AG04450 (cell line): ENCODE measurements around the gene ZC3H12A. TPM values are rescaled to one million over a fixed set of nuclear protein-coding genes. Genes with fewer than 3 reads are reported as not detected.

Experiments
- CTCF ChIA-PET: fragments of 300-600, 350-600 bp; formaldehyde crosslinking; extraction: SDS; loops from one replicate; lab custom pipeline; 2022; ENCODE audit warnings: antibody characterized with exemption, inconsistent platforms; lab: Charles Lee
- POLR2A ChIA-PET: fragments of 350-600 bp; formaldehyde crosslinking; extraction: SDS; loops from one replicate; lab custom pipeline; 2021; ENCODE audit warnings: antibody characterized with exemption, inconsistent platforms; lab: Yijun Ruan, JAX
- DNase-seq: peaks from one replicate; pipeline ENCODE4 v3.0.0-alpha.2; 2011; ENCODE audit warnings: low read depth, low spot score
- H3K27ac ChIP-seq: one replicate; pipeline ENCODE4 v1.5.1; 2012; ENCODE audit warnings: low read depth, low read length, control low read depth
- H3K27me3 ChIP-seq: one replicate; pipeline ENCODE4 v1.6.0; 2012; ENCODE audit warnings: low read length; ENCODE audit not compliant: control insufficient read depth, insufficient read depth
- H3K4me3 ChIP-seq: 2 replicates; pipeline ENCODE4 v1.5.1; 2011; ENCODE audit warnings: mild to moderate bottlenecking, low read depth, low read length, control low read depth
- H3K9me3 ChIP-seq: 2 replicates; pipeline ENCODE4 v1.5.1; 2012; ENCODE audit warnings: low read length; ENCODE audit not compliant: control insufficient read depth, insufficient read depth
- polyA plus RNA-seq: library from polyadenylated mRNA; depleted of rRNA; stranded (reverse); fragments of >200 nt; gene quantifications from 2 replicates; pipeline ENCODE4 v1.2.3, GENCODE V29; 2011
- TF ChIP-seq, protein P1 (sequence below): IDR thresholded peaks from 2 replicates; pipeline ENCODE4 v1.5.1; 2011; ENCODE audit warnings: low read depth, low read length, control low read depth, inconsistent platforms

Gene ZC3H12A
- polyA plus RNA-seq, 1 experiment, result 4.3 TPM

DNA sequence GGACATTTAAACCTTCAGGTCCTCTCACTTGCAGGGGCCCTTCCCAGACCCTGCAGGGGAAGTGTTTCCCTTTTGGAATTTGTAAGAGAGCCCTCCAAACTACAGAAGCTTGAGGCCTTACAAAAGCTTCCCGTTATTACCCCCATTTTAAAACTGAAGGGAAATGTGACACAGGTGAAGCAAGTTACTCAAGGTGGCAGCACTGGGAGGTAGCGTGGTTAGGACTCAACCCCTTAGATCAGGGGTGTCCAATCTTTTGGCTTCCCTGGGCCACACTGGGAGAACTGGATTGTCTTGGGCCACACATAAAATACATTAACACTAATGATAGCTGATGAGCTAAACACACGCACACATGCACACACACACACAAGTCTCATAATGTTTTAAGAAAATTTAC, 15.8 kb upstream of the ZC3H12A start:
- CTCF ChIA-PET, result interaction anchor here (0.9 to 1.7 kb wide), 2 partner anchors 29 to 56 kb away, joined by 5 to 11 read pairs; partner anchors contain the start of gene MEAF6
- POLR2A ChIA-PET, result interaction anchor here (1.3 kb wide), 1 partner anchor 17 kb away, joined by 4 read pairs; no protein-coding TSS in a partner anchor
- Histone ChIP-seq H3K27ac (no peak overlapping the region), H3K27me3 (no peaks in the 10 kb centered on the region), H3K9me3 (no peaks in the 10 kb centered on the region), H3K4me3 (no peak overlapping the region)
- DNase-seq, result no peak
- TF ChIP-seq, protein P1, sequence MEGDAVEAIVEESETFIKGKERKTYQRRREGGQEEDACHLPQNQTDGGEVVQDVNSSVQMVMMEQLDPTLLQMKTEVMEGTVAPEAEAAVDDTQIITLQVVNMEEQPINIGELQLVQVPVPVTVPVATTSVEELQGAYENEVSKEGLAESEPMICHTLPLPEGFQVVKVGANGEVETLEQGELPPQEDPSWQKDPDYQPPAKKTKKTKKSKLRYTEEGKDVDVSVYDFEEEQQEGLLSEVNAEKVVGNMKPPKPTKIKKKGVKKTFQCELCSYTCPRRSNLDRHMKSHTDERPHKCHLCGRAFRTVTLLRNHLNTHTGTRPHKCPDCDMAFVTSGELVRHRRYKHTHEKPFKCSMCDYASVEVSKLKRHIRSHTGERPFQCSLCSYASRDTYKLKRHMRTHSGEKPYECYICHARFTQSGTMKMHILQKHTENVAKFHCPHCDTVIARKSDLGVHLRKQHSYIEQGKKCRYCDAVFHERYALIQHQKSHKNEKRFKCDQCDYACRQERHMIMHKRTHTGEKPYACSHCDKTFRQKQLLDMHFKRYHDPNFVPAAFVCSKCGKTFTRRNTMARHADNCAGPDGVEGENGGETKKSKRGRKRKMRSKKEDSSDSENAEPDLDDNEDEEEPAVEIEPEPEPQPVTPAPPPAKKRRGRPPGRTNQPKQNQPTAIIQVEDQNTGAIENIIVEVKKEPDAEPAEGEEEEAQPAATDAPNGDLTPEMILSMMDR, result no peak

DNA sequence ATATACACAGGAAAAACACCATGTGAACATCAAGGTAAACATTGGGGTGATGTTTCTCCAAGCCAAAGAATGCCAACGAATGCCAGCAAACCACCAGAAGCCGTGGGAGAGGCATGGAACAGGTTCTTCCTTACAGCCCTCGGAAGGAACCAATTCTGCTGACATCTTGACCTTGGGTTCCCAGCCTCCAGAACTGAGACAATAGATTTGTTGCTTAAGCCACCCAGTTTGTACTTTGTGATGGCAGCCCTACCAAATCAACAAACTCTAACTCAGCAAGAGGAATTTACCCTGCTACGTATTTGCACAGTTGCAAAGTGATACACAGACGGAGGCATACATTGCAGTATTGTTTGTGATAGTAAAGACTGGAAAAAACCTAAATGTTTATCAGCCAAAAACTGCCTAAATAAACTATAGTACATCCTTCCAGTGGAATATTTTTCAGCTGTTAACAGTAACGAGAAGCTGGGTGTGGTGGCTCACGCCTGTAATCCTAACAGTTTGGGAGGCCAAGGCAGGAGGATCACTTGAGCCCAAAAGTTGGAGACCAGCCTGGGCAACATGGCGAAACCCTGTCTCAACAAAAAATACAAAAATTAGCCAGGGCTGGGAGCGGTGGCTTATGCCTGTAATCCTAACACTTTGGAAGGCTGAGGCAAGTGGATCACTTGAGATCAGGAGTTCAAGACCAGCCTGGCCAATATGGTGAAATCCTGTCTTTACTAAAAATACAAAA, 12.5 kb upstream of the ZC3H12A start:
- no peak for DNase-seq
- TF ChIP-seq, protein P1, result no peak
- ChIA-PET CTCF (interaction anchor here (1.9 to 2.0 kb wide), 2 partner anchors 25 to 26 kb away, joined by 11 to 16 read pairs; no protein-coding TSS in a partner anchor), POLR2A (no interaction called here)
- no peak overlapping the region for H3K27ac ChIP-seq
- no peaks in the 10 kb centered on the region for H3K9me3 ChIP-seq
- no peaks in the 10 kb centered on the region for H3K27me3 ChIP-seq
- no peak overlapping the region for H3K4me3 ChIP-seq

DNA sequence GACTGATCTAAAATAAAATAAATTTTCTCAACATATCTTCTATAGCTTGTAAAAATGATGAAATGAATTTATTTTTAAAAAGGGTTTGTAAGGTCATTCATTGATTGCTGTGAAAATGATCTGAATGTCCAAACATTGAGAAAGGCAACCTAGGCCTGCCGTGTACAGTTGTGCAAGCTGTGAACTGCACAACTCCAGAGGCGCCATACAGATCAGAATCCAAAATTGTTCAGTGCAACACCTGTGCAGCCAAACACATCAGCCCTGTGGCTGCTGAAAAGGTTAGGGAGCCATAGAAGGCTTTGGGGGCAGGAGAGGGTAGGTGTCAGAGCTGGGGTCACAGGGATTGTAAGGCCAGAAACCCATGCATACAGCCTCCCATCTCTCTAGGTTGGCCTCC, 9.9 kb upstream of the ZC3H12A start:
- no peak for DNase-seq
- ChIA-PET CTCF (interaction anchor here (0.7 to 2.0 kb wide), 4 partner anchors 8 to 219 kb away, joined by 3 to 9 read pairs (median 4); no protein-coding TSS in a partner anchor), POLR2A (interaction anchor here (0.7 kb wide), 1 partner anchor 11 kb away, joined by 3 read pairs; the partner anchor contains the start of gene ZC3H12A)
- Histone ChIP-seq H3K27me3 (no peaks in the 10 kb centered on the region), H3K9me3 (no peaks in the 10 kb centered on the region), H3K27ac (no peak overlapping the region), H3K4me3 (no peak overlapping the region)
- TF ChIP-seq, protein P1, result no peak

DNA sequence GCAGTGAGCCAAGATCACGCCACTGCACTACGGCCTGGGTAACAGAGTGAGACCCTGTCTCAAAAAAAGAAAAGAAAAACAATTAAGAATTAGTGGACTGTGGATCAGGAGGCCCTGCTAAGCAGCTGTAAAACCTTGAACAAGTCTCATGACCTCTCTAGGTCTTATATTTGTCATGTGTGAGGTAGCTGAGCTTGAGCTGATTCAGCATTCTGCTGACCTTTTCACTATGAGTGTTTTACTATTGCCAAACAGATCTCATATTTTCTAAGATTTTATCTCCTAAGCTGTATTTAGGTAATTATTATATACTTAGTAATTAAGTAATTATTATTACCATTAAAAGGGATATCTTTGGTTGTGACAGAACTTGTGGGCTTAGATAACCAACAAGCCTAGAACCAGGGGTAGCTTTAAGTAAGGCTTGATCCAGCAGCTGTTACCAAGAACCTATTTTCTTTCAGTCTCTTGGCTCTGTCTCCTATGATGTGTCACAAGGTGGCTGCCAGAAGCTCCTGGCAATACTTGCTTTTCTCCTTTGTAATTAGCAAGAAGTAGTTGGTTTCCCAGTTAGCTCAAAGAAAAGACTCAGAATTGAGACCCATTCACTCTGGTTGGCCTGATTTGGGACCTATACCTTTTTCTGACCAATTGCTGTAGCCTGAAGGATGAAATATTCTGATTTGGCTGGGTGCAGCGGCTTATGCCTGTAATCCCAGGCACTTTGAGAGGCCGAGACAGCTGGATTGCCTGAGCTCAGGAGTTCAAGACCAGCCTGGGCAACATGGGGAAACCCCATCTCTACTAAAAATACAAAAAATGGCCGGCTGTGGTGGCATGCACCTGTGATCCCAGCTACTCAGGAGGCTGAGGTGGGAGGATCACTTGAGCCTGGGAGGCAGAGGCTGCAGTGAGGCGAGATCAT, 8.5 kb upstream of the ZC3H12A start:
- no peak for DNase-seq
- Histone ChIP-seq H3K4me3 (no peak overlapping the region), H3K9me3 (no peaks in the 10 kb centered on the region), H3K27me3 (no peaks in the 10 kb centered on the region), H3K27ac (no peak overlapping the region)
- TF ChIP-seq, protein P1, result no peak
- ChIA-PET CTCF (interaction anchor here (0.8 to 2.0 kb wide), 5 partner anchors 10 to 216 kb away, joined by 3 to 8 read pairs (median 6); no protein-coding TSS in a partner anchor), POLR2A (interaction anchor here (0.7 to 1.4 kb wide), 4 partner anchors 8 to 49 kb away, joined by 3 to 5 read pairs (median 4); no protein-coding TSS in a partner anchor)
